Measurements from ENCODE around the gene ABTB2. TPM values are rescaled to one million over a fixed set of nuclear protein-coding genes. Genes with fewer than 3 reads are reported as not detected.

The ABTB2 gene
- total RNA-seq, 1 experiment from 2014 or later: 46.3 TPM

GRCh38 chr11:34201129-34201528 lies 156.7 kb downstream of the ABTB2 start:
- Histone ChIP-seq H3K27me3 (replicated peaks; ENCODE audit: insufficient read depth, low read depth, low read length, poor library complexity) (no peaks in the 10 kb centered on the region), H3K4me3 (ENCODE audit: low read depth, low read length, poor library complexity, severe bottlenecking) (no peak overlapping the region), H3K9me3 (ENCODE audit: low read depth, low read length, poor library complexity, severe bottlenecking) (no peaks in the 10 kb centered on the region), H3K36me3 (ENCODE audit: insufficient read depth, low read length, poor library complexity, severe bottlenecking) (no peaks in the 10 kb centered on the region), H3K27ac (ENCODE audit: low read depth, low read length, poor library complexity, severe bottlenecking) (no peak overlapping the region), H3K4me1 (ENCODE audit: insufficient read depth, low read length, poor library complexity, severe bottlenecking) (peaks cover 9% of the 10 kb centered on the region)
- intact Hi-C loops (cut with micrococcal nuclease; ENCODE audit: unreplicated experiment): no loop called here
- no TSS peak for BruUV-seq (replicated peaks)
- CTCF ChIA-PET: no interaction called here
- TF ChIP-seq CTCF (conservative IDR thresholded peaks at IDR 0.05; ENCODE audit: low read depth, low read length): no peak
- no peak for TF ChIP-seq EZH2 (IDR thresholded peaks at IDR 0.05; ENCODE audit: borderline replicate concordance, low read depth, low read length, poor library complexity, severe bottlenecking)
- POLR2A ChIA-PET (ENCODE audit: low non-redundant PET): no interaction called here
- no peak for DNase-seq (ENCODE audit: low spot score)

GRCh38 chr11:34199525-34199924 lies 158.3 kb downstream of the ABTB2 start:
- no peaks in the 10 kb centered on the region for H3K9me3 ChIP-seq (ENCODE audit: low read depth, low read length, poor library complexity, severe bottlenecking)
- ChIA-PET POLR2A (ENCODE audit: low non-redundant PET) (no interaction called here), CTCF (no interaction called here)
- no peaks in the 10 kb centered on the region for H3K36me3 ChIP-seq (ENCODE audit: insufficient read depth, low read length, poor library complexity, severe bottlenecking)
- intact Hi-C loops (cut with micrococcal nuclease; ENCODE audit: unreplicated experiment): no loop called here
- no peaks in the 10 kb centered on the region for H3K4me1 ChIP-seq (ENCODE audit: insufficient read depth, low read length, poor library complexity, severe bottlenecking)
- H3K27ac ChIP-seq (ENCODE audit: low read depth, low read length, poor library complexity, severe bottlenecking): no peak overlapping the region
- H3K4me3 ChIP-seq (ENCODE audit: low read depth, low read length, poor library complexity, severe bottlenecking): no peak overlapping the region
- no peak for TF ChIP-seq EZH2 (IDR thresholded peaks at IDR 0.05; ENCODE audit: borderline replicate concordance, low read depth, low read length, poor library complexity, severe bottlenecking)
- TF ChIP-seq CTCF (conservative IDR thresholded peaks at IDR 0.05; ENCODE audit: low read depth, low read length): no peak
- H3K27me3 ChIP-seq (replicated peaks; ENCODE audit: insufficient read depth, low read depth, low read length, poor library complexity): no peaks in the 10 kb centered on the region
- no peak for DNase-seq (ENCODE audit: low spot score)
- BruUV-seq (replicated peaks): no TSS peak

GRCh38 chr11:34198523-34198922 lies 159.3 kb downstream of the ABTB2 start:
- POLR2A ChIA-PET (ENCODE audit: low non-redundant PET): no interaction called here
- TF ChIP-seq EZH2 (IDR thresholded peaks at IDR 0.05; ENCODE audit: borderline replicate concordance, low read depth, low read length, poor library complexity, severe bottlenecking) (no peak), CTCF (conservative IDR thresholded peaks at IDR 0.05; ENCODE audit: low read depth, low read length) (no peak)
- CTCF ChIA-PET: no interaction called here
- no peak overlapping the region for H3K4me3 ChIP-seq (ENCODE audit: low read depth, low read length, poor library complexity, severe bottlenecking)
- H3K27ac ChIP-seq (ENCODE audit: low read depth, low read length, poor library complexity, severe bottlenecking): no peak overlapping the region
- no peaks in the 10 kb centered on the region for H3K36me3 ChIP-seq (ENCODE audit: insufficient read depth, low read length, poor library complexity, severe bottlenecking)
- no peaks in the 10 kb centered on the region for H3K9me3 ChIP-seq (ENCODE audit: low read depth, low read length, poor library complexity, severe bottlenecking)
- DNase-seq (ENCODE audit: low spot score): peak; percentile 41
- intact Hi-C loops (cut with micrococcal nuclease; ENCODE audit: unreplicated experiment): no loop called here
- no TSS peak for BruUV-seq (replicated peaks)
- peaks cover under 1% of the 10 kb centered on the region for H3K4me1 ChIP-seq (ENCODE audit: insufficient read depth, low read length, poor library complexity, severe bottlenecking)
- H3K27me3 ChIP-seq (replicated peaks; ENCODE audit: insufficient read depth, low read depth, low read length, poor library complexity): no peaks in the 10 kb centered on the region

Data from A673 (cell line).